GM12891 (cell line): ENCODE data around the gene SLC26A2.
"Not testable (repeated sequence)": the region's sequence is repeated elsewhere in the genome, so short reads cannot be mapped to it uniquely, and the experiment has no call there.

Experiments
- DNase-seq: peaks from one replicate; pipeline ENCODE4 v3.0.0; 2011; ENCODE audit warnings: low spot score; ENCODE audit not compliant: insufficient read length
- FAIRE-seq: peaks from 2 replicates; lab custom pipeline; 2011; peaks lifted over from hg19 to GRCh38; lab: Jason Lieb, UNC
- PAX5 ChIP-seq: IDR thresholded peaks from 2 replicates; pipeline ENCODE4 v1.6.1; 2011; ENCODE audit warnings: low read length, moderate library complexity, mild to moderate bottlenecking; ENCODE audit not compliant: insufficient read depth, severe bottlenecking
- POLR2A ChIP-seq: IDR thresholded peaks from 2 replicates; pipeline ENCODE4 v1.6.1; 2011; ENCODE audit warnings: low read depth, low read length, control low read depth
- POLR2AphosphoS5 ChIP-seq: IDR thresholded peaks from 2 replicates; pipeline ENCODE4 v1.6.1; 2011; ENCODE audit warnings: low read depth, low read length, control low read depth
- POU2F2 ChIP-seq: IDR thresholded peaks from 2 replicates; pipeline ENCODE4 v1.6.1; 2011; ENCODE audit warnings: low read depth, mild to moderate bottlenecking, control low read depth, low read length, moderate library complexity
- SPI1 ChIP-seq: IDR thresholded peaks from 2 replicates; pipeline ENCODE4 v1.6.1; 2011; ENCODE audit warnings: low read depth, low read length, control low read depth
- TAF1 ChIP-seq: IDR thresholded peaks from 2 replicates; pipeline ENCODE4 v1.6.1; 2011; ENCODE audit warnings: low read depth, low read length, control low read depth

Gene SLC26A2

GRCh38 chr5:150024346-150024984, 63.9 kb downstream of the SLC26A2 start:
- FAIRE-seq (no peak), DNase-seq (no peak)
- no peak for TF ChIP-seq SPI1
- no peak for TF ChIP-seq PAX5
- TF ChIP-seq POLR2AphosphoS5: no peak
- no peak for TF ChIP-seq POU2F2
- TF ChIP-seq POLR2A: no peak
- TF ChIP-seq TAF1: no peak

GRCh38 chr5:150026682-150027172, 66.2 kb downstream of the SLC26A2 start:
- DNase-seq (no peak), FAIRE-seq (no peak)
- TF ChIP-seq SPI1 (no peak), POLR2AphosphoS5 (no peak), TAF1 (no peak), PAX5 (no peak), POU2F2 (no peak), POLR2A (no peak)

GRCh38 chr5:150028047-150028446, 67.5 kb downstream of the SLC26A2 start:
- not testable (repeated sequence) for DNase-seq, FAIRE-seq

GRCh38 chr5:150033334-150033733, 72.8 kb downstream of the SLC26A2 start:
- FAIRE-seq: no peak
- DNase-seq: no peak
- no peak for TF ChIP-seq TAF1
- no peak for TF ChIP-seq PAX5
- no peak for TF ChIP-seq POU2F2
- TF ChIP-seq SPI1: no peak
- TF ChIP-seq POLR2A: no peak
- TF ChIP-seq POLR2AphosphoS5: no peak

- TF ChIP-seq PAX5 (no peak), SPI1 (no peak), POLR2AphosphoS5 (no peak), POU2F2 (no peak), TAF1 (no peak), POLR2A (no peak)
- no peak for FAIRE-seq
Measured at GRCh38 chr5:150034662-150035061, 74.1 kb downstream of the SLC26A2 start.

GRCh38 chr5:150035139-150035895, 74.8 kb downstream of the SLC26A2 start:
- DNase-seq: no peak
- FAIRE-seq: peak; percentile 92
- peak; percentile 97 for TF ChIP-seq SPI1
- TF ChIP-seq POLR2AphosphoS5: no peak
- TF ChIP-seq POU2F2: 0 out of 2 replicates have a peak, but pooled peaks have one; percentile 29

More at GRCh38 chr5:150034662-150035061, 74.1 kb downstream of the SLC26A2 start:
- DNase-seq: no peak

- DNase-seq (no peak), FAIRE-seq (no peak)
Measured at GRCh38 chr5:150036513-150036912, 76.0 kb downstream of the SLC26A2 start.

More at GRCh38 chr5:150036513-150036912, 76.0 kb downstream of the SLC26A2 start:
- TF ChIP-seq PAX5: no peak
- no peak for TF ChIP-seq SPI1
- no peak for TF ChIP-seq POLR2AphosphoS5
- no peak for TF ChIP-seq POLR2A
- no peak for TF ChIP-seq POU2F2
- no peak for TF ChIP-seq TAF1
